Tibial artery (tissue), 4 donors: ENCODE results near the gene MICAL2.
A peak's percentile ranks its signal among the peaks of the same experiment; 100 is the strongest.

Source experiments
- DNase-seq, 2 donors: peaks; one replicate each; pipeline ENCODE4 v3.0.0-alpha.2; 2019
- H3K27ac ChIP-seq, 2 donors: fragments of 200-600 bp; sonication (generic) in 1 of 2; 1 replicate in 1 of 2; 2 replicates in 1 of 2; pipeline ENCODE4 v1.5.1; 2018 to 2019; ENCODE audit warnings: mild to moderate bottlenecking in 1 of 2
- H3K27me3 ChIP-seq, 2 donors: fragments of 200-600 bp; sonication (generic) in 1 of 2; one replicate each; pipeline versions ENCODE4 v1.5.1 to v1.6.0; 2016 to 2019
- H3K36me3 ChIP-seq, 3 donors: fragments of 200-600 bp; sonication (generic) in 2 of 3; one replicate each; pipeline ENCODE4 v1.5.1; 2016 to 2019; ENCODE audit warnings: mild to moderate bottlenecking in 2 of 3
- H3K4me1 ChIP-seq, 4 donors: fragments of 200-600 bp; sonication (generic) in 2 of 4; 1 replicate in 3 of 4; 2 replicates in 1 of 4; pipeline ENCODE4 v1.5.1; 2016 to 2019
- H3K4me3 ChIP-seq, 2 donors: fragments of 200-600 bp; sonication (generic) in 1 of 2; 1 replicate in 1 of 2; 2 replicates in 1 of 2; pipeline ENCODE4 v1.5.1; 2018 to 2019; ENCODE audit warnings: mild to moderate bottlenecking in 2 of 2
- H3K9me3 ChIP-seq, 3 donors: fragments of 200-600 bp; sonication (generic) in 1 of 3; one replicate each; pipeline ENCODE4 v1.5.1; 2016 to 2019
- intact Hi-C: fragments of 100-400 bp; cut with DNase I; formaldehyde crosslinking; loops from one replicate; pipeline ENCODE4 v1.15.0; 2023; ENCODE audit warnings: low total_unique reads
- TF ChIP-seq, protein P1 (sequence below), 2 experiments: fragments of 200-600 bp in 1 of 2; fragments of 450-650 bp in 1 of 2; IDR thresholded peaks; one replicate each; pipeline ENCODE4 v1.5.1; 2017 to 2019; ENCODE audit warnings: antibody characterized with exemption in 2 of 2, mild to moderate bottlenecking in 1 of 2, moderate library complexity in 1 of 2

Gene MICAL2

DNA sequence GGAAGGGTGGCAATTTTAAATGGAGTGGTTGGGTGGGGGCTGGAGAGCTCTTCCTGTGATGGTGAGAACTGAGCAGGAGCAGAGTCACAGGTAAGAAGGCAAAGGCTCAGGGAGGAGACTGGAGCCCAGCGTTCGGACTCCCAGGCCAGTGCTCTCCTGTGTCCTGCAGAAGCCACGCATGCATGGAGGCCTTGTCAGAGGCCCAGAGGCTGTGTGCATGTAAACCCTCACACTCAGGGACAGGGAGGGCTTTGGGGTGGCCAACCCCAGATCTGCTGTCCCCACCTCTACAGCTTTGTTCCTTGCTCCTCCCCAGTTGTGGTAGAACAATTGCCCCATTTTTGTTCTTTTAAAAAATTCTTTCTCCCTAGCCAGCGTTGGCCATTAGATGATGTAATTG is 136.6 kb downstream of the MICAL2 start:
- H3K9me3 ChIP-seq = no peaks in the 10 kb centered on the region
- H3K4me3 ChIP-seq = no peak overlapping the region
- TF ChIP-seq, protein P1, sequence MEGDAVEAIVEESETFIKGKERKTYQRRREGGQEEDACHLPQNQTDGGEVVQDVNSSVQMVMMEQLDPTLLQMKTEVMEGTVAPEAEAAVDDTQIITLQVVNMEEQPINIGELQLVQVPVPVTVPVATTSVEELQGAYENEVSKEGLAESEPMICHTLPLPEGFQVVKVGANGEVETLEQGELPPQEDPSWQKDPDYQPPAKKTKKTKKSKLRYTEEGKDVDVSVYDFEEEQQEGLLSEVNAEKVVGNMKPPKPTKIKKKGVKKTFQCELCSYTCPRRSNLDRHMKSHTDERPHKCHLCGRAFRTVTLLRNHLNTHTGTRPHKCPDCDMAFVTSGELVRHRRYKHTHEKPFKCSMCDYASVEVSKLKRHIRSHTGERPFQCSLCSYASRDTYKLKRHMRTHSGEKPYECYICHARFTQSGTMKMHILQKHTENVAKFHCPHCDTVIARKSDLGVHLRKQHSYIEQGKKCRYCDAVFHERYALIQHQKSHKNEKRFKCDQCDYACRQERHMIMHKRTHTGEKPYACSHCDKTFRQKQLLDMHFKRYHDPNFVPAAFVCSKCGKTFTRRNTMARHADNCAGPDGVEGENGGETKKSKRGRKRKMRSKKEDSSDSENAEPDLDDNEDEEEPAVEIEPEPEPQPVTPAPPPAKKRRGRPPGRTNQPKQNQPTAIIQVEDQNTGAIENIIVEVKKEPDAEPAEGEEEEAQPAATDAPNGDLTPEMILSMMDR (IDR thresholded peaks at IDR 0.05) = no peak
- peaks cover 0 to 70% (median 48%) of the 10 kb centered on the region in 4 donors for H3K4me1 ChIP-seq
- H3K27ac ChIP-seq = peak overlapping the region; percentile 68 to 77
- H3K36me3 ChIP-seq = peaks cover 42 to 70% (median 52%) of the 10 kb centered on the region in 3 donors
- no peak for DNase-seq
- intact Hi-C loops = no loop called here
- H3K27me3 ChIP-seq = no peaks in the 10 kb centered on the region

DNA sequence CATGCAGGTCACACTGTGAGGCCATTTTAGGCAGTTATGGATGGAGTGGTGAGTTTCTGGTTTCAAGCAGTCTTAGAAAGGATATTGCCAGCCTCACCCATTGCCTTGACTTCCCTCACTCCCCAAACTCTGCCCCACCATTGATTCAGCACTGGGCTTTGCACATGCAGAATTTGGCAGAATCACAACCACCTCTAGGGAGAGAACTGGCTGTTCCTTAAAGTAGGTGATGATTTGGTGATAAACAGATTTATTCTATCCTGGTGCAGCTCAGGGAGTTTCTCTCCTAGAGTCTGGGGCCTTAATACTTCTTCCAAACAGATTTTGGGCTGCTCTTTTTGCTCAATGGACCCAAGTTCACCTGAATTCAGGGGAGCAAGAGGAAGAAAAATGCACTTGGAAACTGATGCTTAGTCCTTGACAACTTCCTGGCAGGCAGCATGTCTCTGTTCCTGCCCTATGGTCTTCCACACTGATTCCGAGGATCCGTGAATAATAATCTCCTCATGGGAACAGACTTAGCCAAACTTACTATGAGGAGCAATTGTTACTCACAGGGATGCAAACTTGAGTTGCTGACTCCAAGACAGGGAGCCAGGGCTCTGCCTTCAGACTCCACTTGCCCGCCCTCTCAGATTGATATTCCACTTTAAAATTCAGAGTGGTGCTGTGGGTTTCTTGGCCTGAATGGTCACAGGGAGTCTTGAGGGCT is 137.3 kb downstream of the MICAL2 start:
- intact Hi-C loops = no loop called here
- TF ChIP-seq, protein P1 (IDR thresholded peaks at IDR 0.05) = no peak
- Histone ChIP-seq H3K36me3 (peaks cover 37 to 65% (median 47%) of the 10 kb centered on the region in 3 donors), H3K27me3 (no peaks in the 10 kb centered on the region), H3K4me1 (peaks cover 0 to 63% (median 44%) of the 10 kb centered on the region in 4 donors), H3K4me3 (no peak overlapping the region), H3K9me3 (no peaks in the 10 kb centered on the region), H3K27ac (peak overlapping the region; percentile 68 to 77)
- DNase-seq = no peak

DNA sequence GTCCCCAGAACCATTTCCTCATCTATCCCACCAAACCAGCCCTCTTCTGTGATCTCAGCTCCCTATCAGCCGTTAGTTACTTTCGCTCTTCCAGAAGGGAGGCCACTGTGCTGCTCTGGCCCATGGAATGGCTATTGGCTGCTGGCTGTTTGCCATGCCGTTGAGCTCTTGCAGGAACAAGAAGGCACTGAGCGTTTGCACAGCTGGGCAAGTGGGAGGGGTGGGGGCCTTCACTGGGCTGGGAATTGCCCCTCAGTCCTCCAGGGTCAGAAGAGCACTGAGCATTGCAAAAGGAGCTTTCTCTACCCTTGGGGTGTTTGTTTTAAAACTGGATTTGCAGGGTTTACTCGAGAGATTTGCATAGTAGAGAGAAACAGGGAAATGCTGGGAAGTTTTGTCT is 137.9 kb downstream of the MICAL2 start:
- Histone ChIP-seq H3K36me3 (peaks cover 33 to 68% (median 51%) of the 10 kb centered on the region in 3 donors), H3K27ac (peak overlapping the region; percentile 68 to 77), H3K27me3 (no peaks in the 10 kb centered on the region), H3K4me1 (peaks cover 0 to 57% (median 40%) of the 10 kb centered on the region in 4 donors), H3K9me3 (no peaks in the 10 kb centered on the region), H3K4me3 (no peak overlapping the region)
- intact Hi-C loops = no loop called here
- DNase-seq = peak; percentile 70 to 83
- TF ChIP-seq, protein P1 (IDR thresholded peaks at IDR 0.05) = no peak

DNA sequence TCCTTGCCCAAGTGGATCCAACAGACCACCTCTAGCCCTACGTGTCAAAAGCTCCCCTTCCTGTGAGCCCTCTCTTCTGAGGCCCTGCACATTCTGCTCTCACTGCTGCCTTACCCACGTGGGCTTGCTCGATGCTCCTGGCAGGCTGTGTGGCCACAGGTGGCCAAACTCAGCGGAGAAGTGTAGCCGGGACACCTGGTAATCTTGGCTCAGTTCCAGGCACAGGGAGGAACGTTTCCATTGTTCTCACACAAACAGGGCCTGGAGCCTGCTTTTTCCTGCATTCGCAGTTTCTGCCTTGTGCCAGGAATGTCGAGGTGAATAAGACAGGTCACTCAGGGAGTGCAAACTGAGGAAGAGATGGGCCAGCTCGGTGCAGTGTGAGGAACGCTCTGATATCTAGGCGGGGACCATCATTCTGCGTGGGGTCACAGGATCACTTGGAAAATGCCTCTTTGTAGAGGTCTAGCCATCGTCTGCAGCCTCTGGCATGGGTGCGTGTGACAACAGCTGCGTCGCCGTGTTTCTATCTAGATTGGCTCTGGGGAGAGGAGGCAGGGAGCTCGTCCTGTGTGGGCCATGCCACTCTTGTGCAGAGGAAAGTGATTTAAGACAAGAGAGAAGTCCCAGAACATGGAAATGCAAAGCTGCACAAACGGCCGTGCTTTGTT is 139.3 kb downstream of the MICAL2 start:
- Histone ChIP-seq H3K27me3 (no peaks in the 10 kb centered on the region), H3K27ac (peak overlapping the region in 1 of 2 donors; percentile 10), H3K4me1 (peaks cover 0 to 48% (median 29%) of the 10 kb centered on the region in 4 donors), H3K9me3 (no peaks in the 10 kb centered on the region), H3K36me3 (peaks cover 30 to 67% (median 56%) of the 10 kb centered on the region in 3 donors), H3K4me3 (no peak overlapping the region)
- intact Hi-C loops = no loop called here
- TF ChIP-seq, protein P1 (IDR thresholded peaks at IDR 0.05) = no peak
- no peak for DNase-seq

DNA sequence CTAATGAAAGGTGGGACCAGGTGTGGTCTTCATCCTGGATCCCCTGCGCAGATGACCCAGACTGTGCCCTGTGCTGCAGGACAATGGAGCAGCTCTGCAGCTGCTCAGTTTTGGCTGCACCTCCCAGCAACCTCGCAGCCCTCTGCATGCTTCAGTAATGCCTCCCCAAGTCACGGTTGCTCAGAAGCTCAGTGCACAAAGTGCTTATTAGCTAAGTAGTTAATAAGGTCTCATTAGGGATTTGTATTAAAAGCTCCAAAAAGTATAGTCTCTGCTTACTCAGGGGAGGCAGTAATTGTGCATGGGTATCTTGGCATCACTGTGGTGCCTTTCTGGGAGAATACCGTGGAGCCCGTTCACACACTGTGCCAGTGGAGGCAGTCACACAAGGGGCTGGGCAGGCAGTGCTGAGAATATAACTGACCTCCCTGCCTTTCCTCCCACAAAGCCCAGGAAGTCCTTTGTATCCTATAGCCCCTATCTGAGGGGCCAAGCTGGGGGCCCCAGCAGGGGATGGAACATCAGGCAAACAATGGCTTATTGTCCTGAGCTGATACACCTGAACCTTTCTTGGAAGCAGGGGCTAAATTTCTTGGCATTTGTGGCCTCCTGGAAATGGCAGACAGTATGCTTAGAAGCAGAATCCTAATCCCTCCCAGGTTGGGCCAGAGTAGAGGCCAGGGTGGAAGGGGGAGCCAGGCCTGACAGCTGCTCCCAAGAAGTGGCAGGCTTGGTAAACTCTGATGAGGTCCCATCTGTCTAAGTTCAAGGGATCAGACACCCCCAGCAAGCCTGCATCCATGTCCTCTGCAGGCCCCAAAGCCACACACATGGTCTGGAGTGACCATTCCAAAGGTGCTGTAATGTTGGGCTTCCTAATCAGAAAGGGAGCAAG is 141.5 kb downstream of the MICAL2 start:
- no peak overlapping the region for H3K4me3 ChIP-seq
- H3K9me3 ChIP-seq = no peaks in the 10 kb centered on the region
- peaks cover 39 to 65% (median 57%) of the 10 kb centered on the region in 3 donors for H3K36me3 ChIP-seq
- TF ChIP-seq, protein P1 (IDR thresholded peaks at IDR 0.05) = no peak
- intact Hi-C loops = no loop called here
- peaks cover 0 to 35% (median 18%) of the 10 kb centered on the region in 4 donors for H3K4me1 ChIP-seq
- no peak for DNase-seq
- H3K27me3 ChIP-seq = no peaks in the 10 kb centered on the region
- peak overlapping the region; percentile 32 to 37 for H3K27ac ChIP-seq
